Measurements from ENCODE around the gene CNKSR3. TPM values are rescaled to one million over a fixed set of nuclear protein-coding genes. Genes with fewer than 3 reads are reported as not detected.

CNKSR3 gene
- total and polyA plus RNA-seq, 2 experiments from 2014 or later = 4.4 to 4.7 TPM

DNA sequence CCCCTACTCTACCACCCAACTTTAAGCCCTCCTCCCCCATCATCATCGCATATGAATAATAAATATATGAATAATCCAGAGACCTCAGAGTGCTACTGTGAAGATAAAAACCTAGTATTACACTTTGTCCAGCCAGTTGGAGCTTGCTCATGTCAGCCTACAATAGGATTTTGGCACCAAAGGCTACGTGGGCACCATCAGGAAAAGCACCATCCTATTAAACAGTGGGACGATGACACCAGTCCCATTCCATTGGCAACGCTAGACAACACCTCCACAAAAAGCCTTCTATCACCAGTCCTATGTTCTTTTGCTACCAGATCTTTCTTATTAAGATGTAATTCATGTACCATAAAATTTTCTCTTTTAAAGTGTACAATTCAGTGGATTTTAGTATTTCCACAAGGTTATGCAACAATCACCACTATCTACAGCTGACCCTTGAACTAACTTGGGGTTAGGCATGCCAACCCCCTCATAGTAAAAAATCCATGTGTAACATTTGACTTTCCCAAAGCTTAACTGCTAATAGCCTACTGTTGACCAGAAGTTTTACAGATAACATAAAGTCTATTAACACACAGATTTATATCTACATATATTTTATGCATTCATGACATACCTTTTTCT is 41.1 kb downstream of the CNKSR3 start:
- TF ChIP-seq, protein P1, sequence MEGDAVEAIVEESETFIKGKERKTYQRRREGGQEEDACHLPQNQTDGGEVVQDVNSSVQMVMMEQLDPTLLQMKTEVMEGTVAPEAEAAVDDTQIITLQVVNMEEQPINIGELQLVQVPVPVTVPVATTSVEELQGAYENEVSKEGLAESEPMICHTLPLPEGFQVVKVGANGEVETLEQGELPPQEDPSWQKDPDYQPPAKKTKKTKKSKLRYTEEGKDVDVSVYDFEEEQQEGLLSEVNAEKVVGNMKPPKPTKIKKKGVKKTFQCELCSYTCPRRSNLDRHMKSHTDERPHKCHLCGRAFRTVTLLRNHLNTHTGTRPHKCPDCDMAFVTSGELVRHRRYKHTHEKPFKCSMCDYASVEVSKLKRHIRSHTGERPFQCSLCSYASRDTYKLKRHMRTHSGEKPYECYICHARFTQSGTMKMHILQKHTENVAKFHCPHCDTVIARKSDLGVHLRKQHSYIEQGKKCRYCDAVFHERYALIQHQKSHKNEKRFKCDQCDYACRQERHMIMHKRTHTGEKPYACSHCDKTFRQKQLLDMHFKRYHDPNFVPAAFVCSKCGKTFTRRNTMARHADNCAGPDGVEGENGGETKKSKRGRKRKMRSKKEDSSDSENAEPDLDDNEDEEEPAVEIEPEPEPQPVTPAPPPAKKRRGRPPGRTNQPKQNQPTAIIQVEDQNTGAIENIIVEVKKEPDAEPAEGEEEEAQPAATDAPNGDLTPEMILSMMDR (IDR thresholded peaks at IDR 0.05; ENCODE audit: low read depth, low read length) = no peak
- H3K27ac ChIP-seq = no peak overlapping the region
- H3K27me3 ChIP-seq = no peaks in the 10 kb centered on the region
- H3K36me3 ChIP-seq = no peaks in the 10 kb centered on the region
- H3K4me1 ChIP-seq (ENCODE audit: low read depth) = peaks cover 12% of the 10 kb centered on the region
- no peak for DNase-seq (ENCODE audit: low read depth in 1 of 2, low spot score in 1 of 2)
- H3K9me3 ChIP-seq (ENCODE audit: low read depth) = no peaks in the 10 kb centered on the region
- no peak overlapping the region for H3K4me3 ChIP-seq

DNA sequence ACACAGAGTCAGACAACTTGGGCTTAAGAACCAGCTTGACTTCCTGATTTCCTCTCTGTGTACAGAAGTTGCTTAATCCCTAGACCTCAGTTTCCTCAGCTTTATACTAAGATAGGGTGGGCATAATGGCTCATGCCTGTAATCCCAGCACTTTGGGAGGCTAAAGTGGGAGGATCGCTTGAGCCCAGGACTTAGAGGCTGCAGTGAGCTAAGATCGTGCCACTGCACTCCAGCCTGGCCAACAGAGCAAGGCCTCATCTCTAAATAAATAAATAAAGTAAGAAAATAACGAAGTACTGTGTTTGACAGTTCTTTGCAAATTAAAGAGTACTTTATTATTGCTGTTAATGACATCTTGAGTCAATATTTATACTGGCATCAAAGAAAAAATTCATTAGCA is 41.7 kb downstream of the CNKSR3 start:
- Histone ChIP-seq H3K9me3 (ENCODE audit: low read depth) (no peaks in the 10 kb centered on the region), H3K4me1 (ENCODE audit: low read depth) (peaks cover 18% of the 10 kb centered on the region), H3K27ac (no peak overlapping the region), H3K4me3 (no peak overlapping the region), H3K36me3 (no peaks in the 10 kb centered on the region), H3K27me3 (no peaks in the 10 kb centered on the region)
- TF ChIP-seq, protein P1 (IDR thresholded peaks at IDR 0.05; ENCODE audit: low read depth, low read length) = no peak
- DNase-seq (ENCODE audit: low read depth in 1 of 2, low spot score in 1 of 2) = no peak

DNA sequence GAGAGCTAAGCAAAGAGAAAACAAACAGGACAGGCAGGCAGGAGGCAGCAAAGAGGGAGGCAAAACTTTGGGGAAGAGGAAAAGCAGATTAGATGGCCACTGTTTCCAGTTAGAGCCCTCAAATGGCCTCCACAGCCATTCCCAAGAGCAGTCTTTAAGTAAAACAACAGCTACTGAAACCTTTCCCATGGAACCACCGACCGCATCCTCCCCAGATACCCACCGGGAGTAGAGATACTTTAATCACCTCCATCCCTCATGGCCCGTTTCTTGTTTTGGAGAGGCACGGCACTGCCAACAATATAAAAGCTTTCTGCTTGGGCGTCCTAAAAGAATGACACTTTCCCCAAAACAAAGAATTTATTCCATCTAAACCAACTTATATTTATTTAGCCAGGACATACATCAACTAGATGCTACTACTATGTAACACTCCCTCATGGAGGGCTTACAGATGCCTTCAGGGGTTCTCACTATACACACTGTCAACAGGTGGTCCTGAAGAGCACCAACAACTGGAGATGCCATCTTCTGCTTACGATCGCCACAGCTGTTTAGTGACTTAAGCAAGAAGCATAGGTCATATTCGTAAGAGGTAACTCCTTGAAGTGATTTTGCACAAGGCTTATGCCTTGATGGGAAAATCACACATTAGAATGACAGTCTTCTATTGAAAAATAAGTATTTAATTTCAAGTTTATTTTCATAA is 43.4 kb downstream of the CNKSR3 start:
- H3K27ac ChIP-seq = no peak overlapping the region
- no peaks in the 10 kb centered on the region for H3K9me3 ChIP-seq (ENCODE audit: low read depth)
- TF ChIP-seq, protein P1 (IDR thresholded peaks at IDR 0.05; ENCODE audit: low read depth, low read length) = no peak
- H3K4me3 ChIP-seq = no peak overlapping the region
- H3K36me3 ChIP-seq = no peaks in the 10 kb centered on the region
- H3K27me3 ChIP-seq = no peaks in the 10 kb centered on the region
- H3K4me1 ChIP-seq (ENCODE audit: low read depth) = peaks cover 20% of the 10 kb centered on the region
- no peak for DNase-seq (ENCODE audit: low read depth in 1 of 2, low spot score in 1 of 2)

DNA sequence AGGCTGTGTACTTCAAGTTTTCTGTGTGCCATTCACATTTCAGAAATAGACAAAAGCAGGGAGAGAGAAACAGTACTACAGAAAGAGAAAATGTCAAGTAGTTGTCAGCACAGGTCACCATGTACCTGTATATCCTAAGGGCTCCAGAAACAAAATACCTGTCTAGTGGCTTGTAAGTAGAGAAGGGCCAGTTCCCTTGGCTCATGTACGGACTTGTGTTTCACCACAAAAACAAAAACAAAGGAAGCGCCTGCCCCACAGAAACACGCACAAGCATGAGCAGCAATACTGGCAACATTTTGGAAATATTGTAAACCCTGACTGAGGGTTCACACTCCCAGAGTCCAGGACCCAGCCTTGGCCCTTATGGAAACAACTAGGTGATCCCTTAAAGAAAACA is 44.3 kb downstream of the CNKSR3 start:
- Histone ChIP-seq H3K9me3 (ENCODE audit: low read depth) (no peaks in the 10 kb centered on the region), H3K27me3 (no peaks in the 10 kb centered on the region), H3K4me3 (no peak overlapping the region), H3K27ac (no peak overlapping the region), H3K36me3 (no peaks in the 10 kb centered on the region), H3K4me1 (ENCODE audit: low read depth) (peaks cover 11% of the 10 kb centered on the region)
- TF ChIP-seq, protein P1 (IDR thresholded peaks at IDR 0.05; ENCODE audit: low read depth, low read length) = no peak
- no peak for DNase-seq (ENCODE audit: low read depth in 1 of 2, low spot score in 1 of 2)

DNA sequence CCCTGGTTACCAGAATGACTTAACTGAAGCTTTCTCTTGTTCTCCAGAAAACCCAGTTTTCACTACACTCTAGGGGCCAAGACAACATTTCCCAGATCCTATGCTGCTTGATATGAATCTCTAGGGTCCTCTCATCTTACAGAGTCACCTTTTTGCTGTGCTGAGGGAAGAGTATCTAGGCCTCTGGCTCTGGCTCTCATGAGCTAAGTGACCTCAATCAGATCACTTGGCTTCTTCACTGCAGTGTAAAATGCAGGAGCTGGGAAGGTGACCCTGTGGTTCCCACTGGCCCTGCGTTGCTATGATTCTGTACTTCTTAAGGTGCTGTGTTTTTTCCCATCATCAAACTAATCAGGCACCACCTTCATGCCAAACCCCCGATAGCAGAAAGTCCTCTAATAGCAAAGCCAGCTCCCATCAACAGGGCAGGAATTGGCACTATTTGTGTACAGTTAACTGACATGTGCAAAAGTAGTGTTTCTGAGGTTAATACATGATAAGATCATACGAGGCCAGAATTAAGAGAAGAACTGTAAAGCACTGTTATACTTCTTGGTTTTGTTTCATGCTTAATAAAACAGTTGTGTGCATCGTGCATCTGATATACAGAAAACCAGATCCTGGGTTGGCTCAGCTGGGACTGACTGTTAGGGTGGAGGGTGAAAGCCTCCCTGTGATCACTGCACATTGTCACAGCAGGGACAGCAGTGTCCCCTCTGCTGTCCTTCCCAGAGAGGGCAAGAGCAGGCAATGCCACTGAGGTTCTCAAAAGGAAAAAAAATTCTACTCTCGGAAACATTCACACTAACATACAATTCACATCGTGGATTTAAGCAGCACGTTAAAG is 46.7 kb downstream of the CNKSR3 start:
- no peaks in the 10 kb centered on the region for H3K27me3 ChIP-seq
- peak overlapping the region; percentile 59 for H3K27ac ChIP-seq
- DNase-seq (ENCODE audit: low read depth in 1 of 2, low spot score in 1 of 2) = peak in 1 of 2 donors; percentile 27
- H3K4me1 ChIP-seq (ENCODE audit: low read depth) = peaks cover 11% of the 10 kb centered on the region
- TF ChIP-seq, protein P1 (IDR thresholded peaks at IDR 0.05; ENCODE audit: low read depth, low read length) = no peak
- H3K4me3 ChIP-seq = no peak overlapping the region
- H3K9me3 ChIP-seq (ENCODE audit: low read depth) = no peaks in the 10 kb centered on the region
- H3K36me3 ChIP-seq = no peaks in the 10 kb centered on the region
